ENCODE results near the gene EGLN3.

EGLN3 gene

DNA sequence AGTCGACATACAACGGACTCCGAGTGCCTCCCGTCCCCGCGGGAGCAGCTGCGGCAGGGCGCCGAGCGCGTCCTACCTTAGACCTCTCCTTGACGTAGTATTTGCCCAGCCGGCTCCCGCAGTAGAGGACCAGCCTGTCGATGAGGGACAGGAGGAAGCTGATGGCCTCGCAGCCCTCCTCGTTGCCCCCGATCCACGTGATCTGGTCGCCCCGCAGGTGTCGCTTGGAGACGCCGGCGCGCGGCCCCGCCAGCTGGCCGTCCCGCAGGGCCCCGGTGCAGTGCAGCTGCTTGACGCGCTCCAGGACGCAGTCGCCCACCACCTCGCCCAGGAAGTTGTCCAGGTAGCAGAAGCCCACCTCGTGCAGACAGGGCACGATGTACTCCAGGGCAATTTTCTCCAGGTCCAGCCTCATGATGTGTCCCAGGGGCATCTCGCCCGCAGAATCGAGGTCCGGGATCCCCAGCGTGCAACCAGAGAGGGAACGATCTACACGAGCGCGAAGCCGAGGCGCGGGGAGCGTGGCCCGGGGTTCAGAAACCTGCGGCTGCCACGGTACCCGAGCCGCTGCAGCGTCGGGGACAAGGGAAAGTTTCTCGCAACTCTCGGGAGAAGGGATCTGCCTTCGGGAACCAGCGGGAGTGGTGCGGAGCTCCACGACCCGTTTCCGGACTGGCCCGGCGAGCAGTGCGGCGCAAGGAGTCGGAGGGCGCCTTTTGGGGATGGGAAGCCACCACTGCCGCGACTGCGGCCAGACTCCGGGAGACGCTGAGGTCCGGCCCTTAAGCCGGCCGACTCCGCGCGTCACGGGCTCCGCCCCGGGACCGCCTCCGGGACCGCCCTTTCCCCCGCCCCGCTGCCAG lies at the start of gene EGLN3 (continued):
- TF ChIP-seq ZEB2 (tag by site-specific recombination; IDR thresholded peaks at IDR 0.05) (peak; percentile 74; the same call in 1 of the 2 replicates), ZNF18 (tag by site-specific recombination; IDR thresholded peaks at IDR 0.05) (no peak), ZNF530 (tag by site-specific recombination; IDR thresholded peaks at IDR 0.05; ENCODE audit: low read depth) (no peak), ZIC2 (tag by site-specific recombination; IDR thresholded peaks at IDR 0.05) (peak; percentile 85), KLF17 (tag by site-specific recombination; IDR thresholded peaks at IDR 0.05) (0 out of 2 replicates have a peak, but pooled peaks have one; percentile 34), CTCF (tag by site-specific recombination; IDR thresholded peaks at IDR 0.05) (0 out of 2 replicates have a peak, but pooled peaks have one; percentile 8), KLF1 (tag by site-specific recombination; IDR thresholded peaks at IDR 0.05) (peak; percentile 60; the same call in 1 of the 2 replicates), ZNF394 (tag by site-specific recombination; IDR thresholded peaks at IDR 0.05; ENCODE audit: borderline replicate concordance) (peak; percentile 45; the same call in 1 of the 2 replicates), ZNF600 (tag by site-specific recombination; IDR thresholded peaks at IDR 0.05) (peak; percentile 89), SP2 (tag by site-specific recombination; IDR thresholded peaks at IDR 0.05) (peak; percentile 71), ZNF19 (tag by site-specific recombination; IDR thresholded peaks at IDR 0.05; ENCODE audit: low read depth) (no peak)
- TF ChIP-seq, protein P1, sequence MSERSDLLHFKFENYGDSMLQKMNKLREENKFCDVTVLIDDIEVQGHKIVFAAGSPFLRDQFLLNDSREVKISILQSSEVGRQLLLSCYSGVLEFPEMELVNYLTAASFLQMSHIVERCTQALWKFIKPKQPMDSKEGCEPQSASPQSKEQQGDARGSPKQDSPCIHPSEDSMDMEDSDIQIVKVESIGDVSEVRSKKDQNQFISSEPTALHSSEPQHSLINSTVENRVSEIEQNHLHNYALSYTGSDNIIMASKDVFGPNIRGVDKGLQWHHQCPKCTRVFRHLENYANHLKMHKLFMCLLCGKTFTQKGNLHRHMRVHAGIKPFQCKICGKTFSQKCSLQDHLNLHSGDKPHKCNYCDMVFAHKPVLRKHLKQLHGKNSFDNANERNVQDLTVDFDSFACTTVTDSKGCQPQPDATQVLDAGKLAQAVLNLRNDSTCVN (tag by site-specific recombination; optimal IDR thresholded peaks at IDR 0.05), result peak; percentile 92
- TF ChIP-seq, protein P2, sequence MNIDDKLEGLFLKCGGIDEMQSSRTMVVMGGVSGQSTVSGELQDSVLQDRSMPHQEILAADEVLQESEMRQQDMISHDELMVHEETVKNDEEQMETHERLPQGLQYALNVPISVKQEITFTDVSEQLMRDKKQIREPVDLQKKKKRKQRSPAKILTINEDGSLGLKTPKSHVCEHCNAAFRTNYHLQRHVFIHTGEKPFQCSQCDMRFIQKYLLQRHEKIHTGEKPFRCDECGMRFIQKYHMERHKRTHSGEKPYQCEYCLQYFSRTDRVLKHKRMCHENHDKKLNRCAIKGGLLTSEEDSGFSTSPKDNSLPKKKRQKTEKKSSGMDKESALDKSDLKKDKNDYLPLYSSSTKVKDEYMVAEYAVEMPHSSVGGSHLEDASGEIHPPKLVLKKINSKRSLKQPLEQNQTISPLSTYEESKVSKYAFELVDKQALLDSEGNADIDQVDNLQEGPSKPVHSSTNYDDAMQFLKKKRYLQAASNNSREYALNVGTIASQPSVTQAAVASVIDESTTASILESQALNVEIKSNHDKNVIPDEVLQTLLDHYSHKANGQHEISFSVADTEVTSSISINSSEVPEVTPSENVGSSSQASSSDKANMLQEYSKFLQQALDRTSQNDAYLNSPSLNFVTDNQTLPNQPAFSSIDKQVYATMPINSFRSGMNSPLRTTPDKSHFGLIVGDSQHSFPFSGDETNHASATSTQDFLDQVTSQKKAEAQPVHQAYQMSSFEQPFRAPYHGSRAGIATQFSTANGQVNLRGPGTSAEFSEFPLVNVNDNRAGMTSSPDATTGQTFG (tag by site-specific recombination; IDR thresholded peaks at IDR 0.05; ENCODE audit: borderline replicate concordance), result no peak
- TF ChIP-seq, protein P3, sequence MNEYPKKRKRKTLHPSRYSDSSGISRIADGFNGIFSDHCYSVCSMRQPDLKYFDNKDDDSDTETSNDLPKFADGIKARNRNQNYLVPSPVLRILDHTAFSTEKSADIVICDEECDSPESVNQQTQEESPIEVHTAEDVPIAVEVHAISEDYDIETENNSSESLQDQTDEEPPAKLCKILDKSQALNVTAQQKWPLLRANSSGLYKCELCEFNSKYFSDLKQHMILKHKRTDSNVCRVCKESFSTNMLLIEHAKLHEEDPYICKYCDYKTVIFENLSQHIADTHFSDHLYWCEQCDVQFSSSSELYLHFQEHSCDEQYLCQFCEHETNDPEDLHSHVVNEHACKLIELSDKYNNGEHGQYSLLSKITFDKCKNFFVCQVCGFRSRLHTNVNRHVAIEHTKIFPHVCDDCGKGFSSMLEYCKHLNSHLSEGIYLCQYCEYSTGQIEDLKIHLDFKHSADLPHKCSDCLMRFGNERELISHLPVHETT (tag by site-specific recombination; IDR thresholded peaks at IDR 0.05), result peak; percentile 76; the same call in 1 of the 2 replicates

DNA sequence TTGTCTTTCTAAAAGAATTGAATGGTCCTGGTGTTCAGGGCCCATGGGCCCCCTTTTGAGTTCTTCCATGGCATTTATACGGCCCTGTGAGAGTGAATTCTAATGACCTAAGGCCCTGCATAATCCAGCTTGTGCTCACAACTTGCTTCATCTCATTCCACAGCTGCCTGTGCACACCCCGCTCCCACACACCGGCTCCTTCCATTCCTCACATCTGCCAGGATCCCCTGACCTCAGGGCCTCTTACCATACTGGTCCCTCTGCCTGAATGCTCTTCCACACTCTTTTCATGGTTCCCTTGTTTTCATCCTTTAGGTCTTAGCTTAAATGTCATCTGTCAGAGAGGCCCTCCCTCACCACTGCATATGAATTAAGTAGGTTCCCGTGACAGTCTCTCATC lies 49.5 kb upstream of the EGLN3 start:
- POLR2A ChIA-PET, result interaction anchor here (0.7 kb wide), 1 partner anchor 316 kb away, joined by 7 read pairs; no protein-coding TSS in a partner anchor
- no peak overlapping the region for H3K4me3 ChIP-seq (ENCODE audit: low read depth, low read length)
- H3K4me1 ChIP-seq (ENCODE audit: control insufficient read depth, insufficient read depth, low read length), result no peaks in the 10 kb centered on the region
- H3K9me3 ChIP-seq (ENCODE audit: control insufficient read depth, insufficient read depth, low read depth, low read length), result no peaks in the 10 kb centered on the region
- CTCF ChIA-PET, result no interaction called here
- no peak overlapping the region for H3K27ac ChIP-seq (ENCODE audit: extremely low read depth, low read depth, low read length)
- no peaks in the 10 kb centered on the region for H3K36me3 ChIP-seq (ENCODE audit: control insufficient read depth in 2 of 2, insufficient read depth in 1 of 2, low read length in 2 of 2)
- TF ChIP-seq ZNF501 (tag by site-specific recombination; IDR thresholded peaks at IDR 0.05) (no peak), GLI4 (tag by site-specific recombination; IDR thresholded peaks at IDR 0.05) (no peak), ZBTB17 (tag by site-specific recombination; IDR thresholded peaks at IDR 0.05) (no peak), GLI2 (tag by site-specific recombination; IDR thresholded peaks at IDR 0.05; ENCODE audit: borderline replicate concordance, low read depth) (no peak), IKZF3 (tag by site-specific recombination; IDR thresholded peaks at IDR 0.05) (no peak), ZNF292 (tag by site-specific recombination; IDR thresholded peaks at IDR 0.05; ENCODE audit: borderline replicate concordance, low read depth) (no peak), ZFP69B (tag by site-specific recombination; IDR thresholded peaks at IDR 0.05) (no peak)

Measured in HEK293 (cell line).